ENCODE data around the gene KANSL1.
"Not testable (repeated sequence)": the region's sequence is repeated elsewhere in the genome, so short reads cannot be mapped to it uniquely, and the experiment has no call there.

KANSL1 gene

DNA sequence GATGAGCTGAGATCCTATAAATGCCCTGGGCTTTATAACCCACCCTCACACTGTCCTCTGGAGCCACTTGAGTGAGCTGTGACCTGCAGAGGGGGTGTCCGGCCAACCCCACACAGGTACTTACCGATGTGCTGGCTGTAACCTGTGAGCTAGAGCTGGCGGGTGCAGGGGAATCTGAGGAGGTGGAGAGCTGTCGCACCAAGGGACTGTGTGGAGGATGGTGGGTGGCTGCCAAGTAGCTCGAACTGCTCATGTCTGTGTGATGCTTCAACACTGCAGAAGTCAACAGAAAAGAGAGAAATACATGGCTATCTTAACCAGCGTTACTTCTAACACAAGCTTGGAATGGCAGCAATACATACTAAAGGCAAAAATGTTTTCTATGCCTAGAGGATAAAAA lies 154.8 kb downstream of the KANSL1 start:
- DNase-seq (ENCODE audit: low read depth in 2 of 2), result no peak

DNA sequence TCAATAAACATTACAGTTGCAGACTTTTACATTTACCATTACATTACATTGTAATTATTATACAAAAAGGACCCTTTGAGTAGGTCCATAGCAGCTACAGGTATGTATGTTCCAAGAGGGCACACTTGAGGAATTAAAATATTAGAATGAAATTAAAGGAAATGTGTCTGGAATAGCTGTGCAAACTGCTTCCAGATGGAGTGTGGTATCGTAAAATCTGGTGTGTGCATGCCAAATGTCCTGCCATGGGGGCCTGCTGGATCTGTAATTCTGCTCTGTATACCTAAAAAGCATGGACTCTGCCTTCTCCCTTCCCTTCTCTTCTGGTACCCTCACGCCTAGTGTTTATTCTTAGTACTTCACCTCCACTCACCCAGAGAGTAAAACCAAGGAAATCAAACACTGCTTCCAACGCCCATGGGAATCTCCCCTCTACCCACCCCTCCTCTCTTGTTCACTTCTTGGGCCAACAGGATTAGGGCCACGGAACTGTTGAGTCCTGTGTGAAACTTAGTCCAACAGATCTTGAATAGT lies 155.4 kb downstream of the KANSL1 start:
- DNase-seq (ENCODE audit: low read depth in 2 of 2), result no peak

DNA sequence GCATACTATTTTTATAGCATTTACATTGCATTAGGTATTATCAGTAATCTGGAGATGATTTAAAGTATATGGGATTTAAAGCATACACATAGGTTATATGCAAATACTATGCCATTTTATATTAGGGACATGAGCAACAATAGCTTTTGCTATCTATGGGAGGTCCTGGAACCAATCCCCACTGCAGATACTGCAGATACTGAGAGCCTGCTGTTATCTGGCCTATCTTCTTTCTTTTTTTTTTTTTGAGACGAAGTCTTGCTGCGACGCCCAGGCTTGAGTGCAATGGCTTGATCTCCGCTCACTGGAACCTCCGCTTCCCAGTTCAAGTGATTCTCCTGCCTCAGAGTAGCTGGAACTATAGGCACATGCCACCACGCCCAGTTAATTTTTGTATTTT lies 156.7 kb downstream of the KANSL1 start:
- no peak for DNase-seq (ENCODE audit: low read depth in 2 of 2)

DNA sequence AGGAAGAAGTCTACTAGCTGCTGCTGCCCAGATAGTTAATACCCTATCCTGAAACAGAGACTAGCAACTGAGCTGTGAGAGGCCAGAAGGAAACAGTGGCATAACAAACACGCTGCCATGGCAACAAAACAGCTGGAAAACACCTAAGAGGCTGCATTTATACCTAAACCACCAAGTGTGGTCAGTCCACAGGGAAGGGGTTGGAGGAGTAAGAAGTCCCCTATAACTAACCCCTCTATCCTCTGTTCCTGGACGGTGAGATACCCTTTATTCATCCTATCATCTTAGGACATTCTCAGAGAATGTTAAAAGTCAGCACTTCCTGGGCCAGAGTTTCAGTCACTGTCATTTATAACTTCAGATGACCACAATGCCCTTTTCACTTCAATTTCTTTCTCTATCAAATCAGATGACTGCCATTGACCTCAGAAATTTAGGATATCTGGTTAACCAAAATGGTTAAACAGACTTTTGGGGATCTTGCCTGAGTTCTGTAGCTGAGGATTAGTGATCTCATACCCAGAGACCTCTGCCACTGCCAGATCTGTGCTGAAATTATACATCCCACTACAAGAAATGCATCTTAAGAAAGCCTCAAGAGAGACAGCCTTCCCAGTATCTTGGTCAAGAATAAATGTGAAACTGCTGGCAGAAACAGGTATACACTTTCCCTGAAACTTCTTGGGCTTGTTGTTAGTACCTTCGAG lies 158.0 kb downstream of the KANSL1 start:
- DNase-seq (ENCODE audit: low read depth in 2 of 2), result peak in 1 of 2 donors; percentile 37

DNA sequence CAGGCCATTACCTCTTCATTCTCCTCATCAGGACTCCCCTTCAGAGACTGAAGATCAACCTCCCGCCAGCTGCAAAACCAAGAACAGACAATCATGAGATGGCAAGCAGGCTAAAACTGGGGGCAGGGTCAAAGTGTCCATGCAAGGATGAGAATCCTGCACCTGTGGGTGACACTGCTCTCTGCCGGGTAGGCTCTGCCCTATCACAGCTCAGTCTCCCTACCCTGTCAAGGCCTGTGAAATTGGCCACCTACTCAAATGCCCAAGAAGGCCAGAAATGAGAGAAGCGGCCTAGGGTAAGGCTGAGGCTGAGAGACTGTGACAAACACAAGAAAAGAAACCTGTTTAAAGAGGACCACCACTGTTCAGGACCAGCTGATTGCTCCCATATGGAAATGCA lies 159.8 kb downstream of the KANSL1 start:
- DNase-seq (ENCODE audit: low read depth in 2 of 2), result no peak

DNA sequence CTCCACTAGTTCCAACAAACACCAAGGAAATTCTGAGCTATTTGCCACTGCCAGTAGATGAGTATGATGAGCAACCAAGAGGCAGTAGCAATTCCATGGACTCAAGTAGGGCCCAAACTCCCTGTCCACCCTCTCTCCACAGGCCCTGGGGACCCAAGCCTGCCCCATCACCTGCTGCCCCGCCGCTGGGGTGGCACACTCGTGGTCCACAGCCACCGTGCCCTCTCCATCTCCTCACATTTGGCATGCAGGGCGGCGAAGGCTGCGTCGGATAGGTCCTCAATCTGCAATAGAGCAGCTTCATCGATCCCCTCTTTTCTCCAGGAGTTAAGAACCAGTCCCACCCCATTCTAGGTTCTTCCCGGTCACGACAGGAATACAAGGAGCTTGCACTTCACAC lies 160.3 kb downstream of the KANSL1 start:
- DNase-seq (ENCODE audit: low read depth in 2 of 2), result no peak

DNA sequence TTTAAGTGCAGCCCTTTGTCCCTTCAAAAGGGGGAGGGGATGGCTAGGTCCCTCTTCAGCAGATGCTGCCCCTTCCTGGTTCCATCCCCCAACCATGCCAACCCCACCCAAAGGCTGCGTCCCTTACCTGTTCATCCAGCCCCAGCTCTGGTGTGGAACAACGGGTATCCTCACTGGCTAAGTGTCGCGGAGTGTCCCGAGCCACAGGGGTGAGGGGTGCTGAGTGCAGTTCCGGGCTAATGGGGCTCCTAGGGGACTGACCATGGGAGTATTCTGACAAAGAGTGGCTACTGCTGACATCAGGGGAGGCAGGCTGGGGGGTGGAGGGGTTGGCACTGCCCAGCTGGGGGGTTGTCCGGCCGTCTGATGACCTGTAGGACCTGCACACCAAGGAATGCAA lies 161.3 kb downstream of the KANSL1 start:
- no peak for DNase-seq (ENCODE audit: low read depth in 2 of 2)

DNA sequence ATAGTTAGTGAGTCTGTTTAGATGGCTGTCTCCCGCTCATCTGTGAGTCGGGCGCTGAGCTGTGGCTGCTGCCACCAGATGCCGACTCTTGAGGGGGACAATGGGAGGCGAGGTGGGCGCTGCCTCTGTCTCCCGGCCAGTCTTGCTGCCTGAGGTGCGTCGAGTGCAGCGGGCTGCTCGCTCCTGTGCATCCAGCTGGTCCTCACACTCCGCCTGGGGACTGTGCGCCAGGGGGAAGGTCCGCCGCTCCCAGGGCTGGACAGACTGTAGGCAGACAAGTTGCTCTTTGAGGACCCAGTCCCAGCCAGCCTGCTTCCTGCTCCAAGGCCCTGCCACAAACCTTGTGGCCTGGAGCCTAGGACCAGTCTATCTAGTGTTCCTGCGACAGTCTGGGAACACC lies 161.8 kb downstream of the KANSL1 start:
- no peak for DNase-seq (ENCODE audit: low read depth in 2 of 2)

DNA sequence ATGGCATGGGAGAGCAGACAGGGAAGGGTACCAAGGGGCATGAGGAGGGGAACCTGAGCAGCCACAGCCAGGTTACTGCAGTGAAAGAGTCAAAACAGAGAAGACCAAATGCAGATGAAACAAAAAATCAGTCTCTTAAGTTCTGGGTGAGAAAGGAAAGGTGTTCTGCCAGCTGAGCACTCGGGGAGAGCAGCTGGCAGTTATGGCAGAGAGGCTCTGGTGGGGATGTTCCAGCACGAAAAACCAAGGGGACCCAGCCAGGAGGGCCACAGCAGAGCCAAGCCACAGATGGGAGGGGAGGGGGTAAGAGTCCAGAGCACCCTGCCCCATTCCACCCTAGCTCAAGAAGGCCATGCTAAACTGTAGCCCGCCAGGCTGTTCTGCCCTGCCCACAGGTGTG lies 162.5 kb downstream of the KANSL1 start:
- DNase-seq (ENCODE audit: low read depth in 2 of 2), result no peak

DNA sequence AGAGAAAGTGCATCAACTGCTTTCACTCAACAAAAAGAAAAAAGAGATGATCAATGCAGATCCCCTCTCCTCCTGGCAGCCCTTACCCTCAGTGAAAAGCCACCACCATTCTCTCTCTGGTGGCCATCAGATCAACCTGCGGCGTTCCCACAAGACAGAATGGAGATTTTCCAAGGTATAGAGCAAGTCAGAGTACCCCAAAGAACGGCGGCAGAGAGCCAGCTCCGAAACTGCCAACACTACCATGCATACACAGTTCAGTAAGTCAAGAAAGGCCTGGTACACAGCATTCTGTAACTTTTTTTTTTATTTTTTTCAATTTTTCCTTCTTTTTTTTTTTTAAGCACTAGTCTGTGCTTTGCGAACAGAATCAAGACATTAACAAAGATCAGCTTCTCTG lies 163.6 kb downstream of the KANSL1 start:
- DNase-seq (ENCODE audit: low read depth in 2 of 2), result no peak

DNA sequence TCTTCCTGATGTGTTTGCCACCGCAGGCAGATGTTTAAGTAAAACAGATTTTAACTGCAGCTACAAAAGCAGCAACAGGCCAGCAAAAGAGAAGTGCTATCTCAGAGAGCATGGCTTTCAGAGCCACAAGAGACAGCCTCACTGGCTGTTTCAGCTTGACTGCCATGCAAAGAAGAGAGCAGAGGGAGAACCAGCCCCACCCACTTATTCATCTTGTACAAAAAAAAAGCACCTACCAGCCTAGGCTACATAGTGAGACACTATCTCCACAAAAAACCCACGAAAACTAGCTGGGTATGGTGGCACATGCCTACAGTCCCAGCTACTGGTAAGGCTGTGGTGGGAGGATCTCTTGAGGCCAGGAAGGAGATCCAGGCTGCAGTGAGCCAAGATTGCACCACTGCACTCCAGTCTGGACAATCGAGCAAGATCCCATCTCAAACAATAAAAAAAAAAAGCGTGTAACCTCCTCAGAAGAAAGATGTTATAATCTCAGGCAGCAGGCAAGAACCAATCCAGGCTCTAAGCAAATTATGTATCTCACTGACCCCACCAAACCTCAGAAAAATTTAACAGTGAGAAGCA lies 164.2 kb downstream of the KANSL1 start:
- DNase-seq (ENCODE audit: low read depth in 2 of 2), result no peak

DNA sequence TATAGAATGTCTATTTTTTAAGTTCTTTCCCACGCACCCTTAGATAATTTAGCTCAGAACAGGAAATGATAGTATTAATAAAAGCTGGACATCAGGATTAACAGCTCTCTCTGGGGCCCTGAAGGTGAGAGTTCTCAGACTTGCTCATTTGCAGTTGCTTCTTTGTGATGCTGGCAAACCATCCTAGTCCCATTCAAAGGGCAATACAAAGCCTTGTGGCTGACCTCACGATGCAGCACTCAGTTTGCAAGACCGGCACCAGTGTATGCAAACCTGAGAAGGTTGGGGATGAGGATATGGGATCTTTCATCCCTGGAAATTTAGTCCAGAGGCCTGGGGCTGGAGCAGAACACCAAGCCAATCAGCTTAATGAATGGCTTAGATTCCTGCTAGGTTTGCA lies 164.9 kb downstream of the KANSL1 start:
- no peak for DNase-seq (ENCODE audit: low read depth in 2 of 2)

DNA sequence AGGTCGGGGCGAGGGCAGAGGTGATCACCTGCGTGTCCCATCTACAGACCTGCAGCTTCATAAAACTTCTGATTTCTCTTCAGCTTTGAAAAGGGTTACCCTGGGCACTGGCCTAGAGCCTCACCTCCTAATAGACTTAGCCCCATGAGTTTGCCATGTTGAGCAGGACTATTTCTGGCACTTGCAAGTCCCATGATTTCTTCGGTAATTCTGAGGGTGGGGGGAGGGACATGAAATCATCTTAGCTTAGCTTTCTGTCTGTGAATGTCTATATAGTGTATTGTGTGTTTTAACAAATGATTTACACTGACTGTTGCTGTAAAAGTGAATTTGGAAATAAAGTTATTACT lies 165.3 kb downstream of the KANSL1 start:
- DNase-seq (ENCODE audit: low read depth in 2 of 2), result no peak

DNA sequence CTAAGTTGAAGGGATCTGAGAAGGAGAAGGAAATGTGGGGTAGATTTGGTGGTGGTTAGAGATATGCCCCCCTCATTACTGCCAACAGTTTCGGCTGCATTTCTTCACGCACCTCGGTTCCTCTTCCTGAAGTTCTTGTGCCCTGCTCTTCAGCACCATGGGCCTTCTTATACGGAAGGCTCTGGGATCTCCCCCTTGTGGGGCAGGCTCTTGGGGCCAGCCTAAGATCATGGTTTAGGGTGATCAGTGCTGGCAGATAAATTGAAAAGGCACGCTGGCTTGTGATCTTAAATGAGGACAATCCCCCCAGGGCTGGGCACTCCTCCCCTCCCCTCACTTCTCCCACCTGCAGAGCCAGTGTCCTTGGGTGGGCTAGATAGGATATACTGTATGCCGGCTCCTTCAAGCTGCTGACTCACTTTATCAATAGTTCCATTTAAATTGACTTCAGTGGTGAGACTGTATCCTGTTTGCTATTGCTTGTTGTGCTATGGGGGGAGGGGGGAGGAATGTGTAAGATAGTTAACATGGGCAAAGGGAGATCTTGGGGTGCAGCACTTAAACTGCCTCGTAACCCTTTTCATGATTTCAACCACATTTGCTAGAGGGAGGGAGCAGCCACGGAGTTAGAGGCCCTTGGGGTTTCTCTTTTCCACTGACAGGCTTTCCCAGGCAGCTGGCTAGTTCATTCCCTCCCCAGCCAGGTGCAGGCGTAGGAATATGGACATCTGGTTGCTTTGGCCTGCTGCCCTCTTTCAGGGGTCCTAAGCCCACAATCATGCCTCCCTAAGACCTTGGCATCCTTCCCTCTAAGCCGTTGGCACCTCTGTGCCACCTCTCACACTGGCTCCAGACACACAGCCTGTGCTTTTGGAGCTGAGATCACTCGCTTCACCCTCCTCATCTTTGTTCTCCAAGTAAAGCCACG lies 165.9 kb downstream of the KANSL1 start:
- no peak for DNase-seq (ENCODE audit: low read depth in 2 of 2)

DNA sequence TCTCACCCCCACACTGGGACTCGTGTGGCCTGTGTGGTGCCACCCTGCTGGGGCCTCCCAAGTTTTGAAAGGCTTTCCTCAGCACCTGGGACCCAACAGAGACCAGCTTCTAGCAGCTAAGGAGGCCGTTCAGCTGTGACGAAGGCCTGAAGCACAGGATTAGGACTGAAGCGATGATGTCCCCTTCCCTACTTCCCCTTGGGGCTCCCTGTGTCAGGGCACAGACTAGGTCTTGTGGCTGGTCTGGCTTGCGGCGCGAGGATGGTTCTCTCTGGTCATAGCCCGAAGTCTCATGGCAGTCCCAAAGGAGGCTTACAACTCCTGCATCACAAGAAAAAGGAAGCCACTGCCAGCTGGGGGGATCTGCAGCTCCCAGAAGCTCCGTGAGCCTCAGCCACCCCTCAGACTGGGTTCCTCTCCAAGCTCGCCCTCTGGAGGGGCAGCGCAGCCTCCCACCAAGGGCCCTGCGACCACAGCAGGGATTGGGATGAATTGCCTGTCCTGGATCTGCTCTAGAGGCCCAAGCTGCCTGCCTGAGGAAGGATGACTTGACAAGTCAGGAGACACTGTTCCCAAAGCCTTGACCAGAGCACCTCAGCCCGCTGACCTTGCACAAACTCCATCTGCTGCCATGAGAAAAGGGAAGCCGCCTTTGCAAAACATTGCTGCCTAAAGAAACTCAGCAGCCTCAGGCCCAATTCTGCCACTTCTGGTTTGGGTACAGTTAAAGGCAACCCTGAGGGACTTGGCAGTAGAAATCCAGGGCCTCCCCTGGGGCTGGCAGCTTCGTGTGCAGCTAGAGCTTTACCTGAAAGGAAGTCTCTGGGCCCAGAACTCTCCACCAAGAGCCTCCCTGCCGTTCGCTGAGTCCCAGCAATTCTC lies 166.8 kb downstream of the KANSL1 start:
- no peak for DNase-seq (ENCODE audit: low read depth in 2 of 2)

DNA sequence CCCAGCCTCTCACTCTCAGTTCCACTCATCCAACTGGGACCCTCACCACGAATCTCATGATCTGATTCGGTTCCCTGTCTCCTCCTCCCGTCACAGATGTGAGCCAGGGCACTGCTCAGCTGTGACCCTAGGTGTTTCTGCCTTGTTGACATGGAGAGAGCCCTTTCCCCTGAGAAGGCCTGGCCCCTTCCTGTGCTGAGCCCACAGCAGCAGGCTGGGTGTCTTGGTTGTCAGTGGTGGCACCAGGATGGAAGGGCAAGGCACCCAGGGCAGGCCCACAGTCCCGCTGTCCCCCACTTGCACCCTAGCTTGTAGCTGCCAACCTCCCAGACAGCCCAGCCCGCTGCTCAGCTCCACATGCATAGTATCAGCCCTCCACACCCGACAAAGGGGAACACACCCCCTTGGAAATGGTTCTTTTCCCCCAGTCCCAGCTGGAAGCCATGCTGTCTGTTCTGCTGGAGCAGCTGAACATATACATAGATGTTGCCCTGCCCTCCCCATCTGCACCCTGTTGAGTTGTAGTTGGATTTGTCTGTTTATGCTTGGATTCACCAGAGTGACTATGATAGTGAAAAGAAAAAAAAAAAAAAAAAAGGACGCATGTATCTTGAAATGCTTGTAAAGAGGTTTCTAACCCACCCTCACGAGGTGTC lies 167.6 kb downstream of the KANSL1 start:
- DNase-seq (ENCODE audit: low read depth in 2 of 2), result no peak

DNA sequence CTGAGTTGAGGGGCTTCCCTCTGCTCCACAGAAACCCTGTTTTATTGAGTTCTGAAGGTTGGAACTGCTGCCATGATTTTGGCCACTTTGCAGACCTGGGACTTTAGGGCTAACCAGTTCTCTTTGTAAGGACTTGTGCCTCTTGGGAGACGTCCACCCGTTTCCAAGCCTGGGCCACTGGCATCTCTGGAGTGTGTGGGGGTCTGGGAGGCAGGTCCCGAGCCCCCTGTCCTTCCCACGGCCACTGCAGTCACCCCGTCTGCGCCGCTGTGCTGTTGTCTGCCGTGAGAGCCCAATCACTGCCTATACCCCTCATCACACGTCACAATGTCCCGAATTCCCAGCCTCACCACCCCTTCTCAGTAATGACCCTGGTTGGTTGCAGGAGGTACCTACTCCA lies 168.2 kb downstream of the KANSL1 start:
- DNase-seq (ENCODE audit: low read depth in 2 of 2), result no peak

DNA sequence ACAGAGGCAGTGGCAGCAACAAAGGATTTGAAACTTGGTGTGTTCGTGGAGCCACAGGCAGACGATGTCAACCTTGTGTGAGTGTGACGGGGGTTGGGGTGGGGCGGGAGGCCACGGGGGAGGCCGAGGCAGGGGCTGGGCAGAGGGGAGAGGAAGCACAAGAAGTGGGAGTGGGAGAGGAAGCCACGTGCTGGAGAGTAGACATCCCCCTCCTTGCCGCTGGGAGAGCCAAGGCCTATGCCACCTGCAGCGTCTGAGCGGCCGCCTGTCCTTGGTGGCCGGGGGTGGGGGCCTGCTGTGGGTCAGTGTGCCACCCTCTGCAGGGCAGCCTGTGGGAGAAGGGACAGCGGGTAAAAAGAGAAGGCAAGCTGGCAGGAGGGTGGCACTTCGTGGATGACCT lies 168.6 kb downstream of the KANSL1 start:
- DNase-seq (ENCODE audit: low read depth in 2 of 2), result no peak

DNA sequence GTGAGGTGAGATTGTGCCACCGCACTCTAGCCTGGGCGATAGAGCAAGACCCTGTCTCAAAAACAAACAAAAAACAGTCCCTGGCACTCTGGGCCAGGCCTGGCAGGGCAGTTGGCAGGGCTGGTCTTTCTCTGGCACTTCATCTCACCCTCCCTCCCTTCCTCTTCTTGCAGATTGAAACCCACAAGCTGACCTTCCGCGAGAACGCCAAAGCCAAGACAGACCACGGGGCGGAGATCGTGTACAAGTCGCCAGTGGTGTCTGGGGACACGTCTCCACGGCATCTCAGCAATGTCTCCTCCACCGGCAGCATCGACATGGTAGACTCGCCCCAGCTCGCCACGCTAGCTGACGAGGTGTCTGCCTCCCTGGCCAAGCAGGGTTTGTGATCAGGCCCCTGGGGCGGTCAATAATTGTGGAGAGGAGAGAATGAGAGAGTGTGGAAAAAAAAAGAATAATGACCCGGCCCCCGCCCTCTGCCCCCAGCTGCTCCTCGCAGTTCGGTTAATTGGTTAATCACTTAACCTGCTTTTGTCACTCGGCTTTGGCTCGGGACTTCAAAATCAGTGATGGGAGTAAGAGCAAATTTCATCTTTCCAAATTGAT lies 169.3 kb downstream of the KANSL1 start:
- DNase-seq (ENCODE audit: low read depth in 2 of 2), result no peak

DNA sequence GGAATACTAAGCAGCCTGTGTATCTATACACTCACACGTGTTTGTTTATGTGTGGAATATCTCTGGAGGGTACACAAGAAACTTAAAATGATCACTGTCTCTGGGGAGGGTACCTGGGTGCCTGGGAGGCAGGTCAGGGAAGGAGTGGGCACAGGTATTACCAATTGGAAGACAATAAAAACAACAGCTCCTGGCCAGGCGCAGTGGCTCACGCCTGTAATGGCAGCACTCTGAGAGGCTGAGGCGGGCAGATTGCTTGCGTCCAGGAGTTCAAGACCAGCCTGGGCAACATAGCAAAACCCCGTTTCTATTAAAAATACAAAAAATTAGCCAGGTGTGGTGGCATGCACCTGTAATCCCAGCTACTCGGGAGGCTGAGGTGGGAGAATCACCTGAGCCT lies 169.9 kb downstream of the KANSL1 start:
- DNase-seq (ENCODE audit: low read depth in 2 of 2), result not testable (repeated sequence)

DNA sequence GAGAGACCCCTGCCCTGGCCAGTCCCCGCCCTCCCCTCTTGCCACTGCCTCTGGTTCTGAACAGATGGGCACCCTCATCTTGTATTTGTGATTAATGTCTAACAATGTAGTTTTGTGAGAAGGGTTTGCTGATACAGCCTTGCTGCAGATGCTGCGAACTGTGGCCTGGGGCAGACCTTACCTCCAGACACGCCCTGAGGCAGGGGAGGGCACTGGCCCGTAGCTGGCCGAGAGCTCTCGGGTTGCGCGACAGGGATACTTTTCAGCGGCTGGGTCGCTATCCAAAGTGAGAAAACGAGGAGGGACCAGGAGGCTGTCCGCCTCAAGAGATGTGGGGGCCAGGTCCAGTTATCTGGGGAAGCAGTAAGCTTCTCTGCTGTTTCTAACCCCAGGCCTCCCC lies 172.2 kb downstream of the KANSL1 start:
- no peak for DNase-seq (ENCODE audit: low read depth in 2 of 2)

All from stimulated activated CD8-positive, alpha-beta memory T cell treated with anti-CD3 and anti-CD28 coated beads, Interleukin-15, amount 100 ng/mL, for 48 hours (primary cell).